ENCODE results near the gene CAPZB. TPM values are rescaled to one million over a fixed set of nuclear protein-coding genes. Genes with fewer than 3 reads are reported as not detected.

The CAPZB gene
- total RNA-seq, 1 experiment from 2014 or later, result 43.7 TPM

GRCh38 chr1:19340387-19340937 lies 144.9 kb downstream of the CAPZB start:
- DNase-seq (ENCODE audit: extremely low read depth, low read depth), result no peak

- no peak for DNase-seq (ENCODE audit: extremely low read depth, low read depth)
Observed at GRCh38 chr1:19339214-19339861, 146.0 kb downstream of the CAPZB start.

GRCh38 chr1:19338323-19338762 lies 147.0 kb downstream of the CAPZB start:
- no peak for DNase-seq (ENCODE audit: extremely low read depth, low read depth)

- no peak for DNase-seq (ENCODE audit: extremely low read depth, low read depth)
Observed at GRCh38 chr1:19337289-19337688, 148.1 kb downstream of the CAPZB start.

GRCh38 chr1:19336543-19336942 lies 148.8 kb downstream of the CAPZB start:
- DNase-seq (ENCODE audit: extremely low read depth, low read depth), result no peak

- no peak for DNase-seq (ENCODE audit: extremely low read depth, low read depth)
Observed at GRCh38 chr1:19333587-19334354, 151.6 kb downstream of the CAPZB start.

GRCh38 chr1:19332832-19333231 lies 152.5 kb downstream of the CAPZB start:
- DNase-seq (ENCODE audit: extremely low read depth, low read depth), result no peak

- no peak for DNase-seq (ENCODE audit: extremely low read depth, low read depth)
Observed at GRCh38 chr1:19331262-19331878, 154.0 kb downstream of the CAPZB start.

GRCh38 chr1:19330449-19331135 lies 154.7 kb downstream of the CAPZB start:
- no peak for DNase-seq (ENCODE audit: extremely low read depth, low read depth)

GRCh38 chr1:19329611-19330010 lies 155.7 kb downstream of the CAPZB start:
- no peak for DNase-seq (ENCODE audit: extremely low read depth, low read depth)

- no peak for DNase-seq (ENCODE audit: extremely low read depth, low read depth)
Observed at GRCh38 chr1:19329188-19329587, 156.2 kb downstream of the CAPZB start.

- DNase-seq (ENCODE audit: extremely low read depth, low read depth), result no peak
Observed at GRCh38 chr1:19328486-19328885, 156.9 kb downstream of the CAPZB start.

GRCh38 chr1:19327736-19328135 lies 157.6 kb downstream of the CAPZB start:
- DNase-seq (ENCODE audit: extremely low read depth, low read depth), result no peak

GRCh38 chr1:19327301-19327700 lies 158.0 kb downstream of the CAPZB start:
- no peak for DNase-seq (ENCODE audit: extremely low read depth, low read depth)

- DNase-seq (ENCODE audit: extremely low read depth, low read depth), result no peak
Observed at GRCh38 chr1:19326748-19327065, 158.6 kb downstream of the CAPZB start.

- DNase-seq (ENCODE audit: extremely low read depth, low read depth), result no peak
Observed at GRCh38 chr1:19325958-19326747, 159.2 kb downstream of the CAPZB start.

- DNase-seq (ENCODE audit: extremely low read depth, low read depth), result no peak
Observed at GRCh38 chr1:19325368-19325957, 159.9 kb downstream of the CAPZB start.

- DNase-seq (ENCODE audit: extremely low read depth, low read depth), result no peak
Observed at GRCh38 chr1:19324665-19324990, 160.7 kb downstream of the CAPZB start.

GRCh38 chr1:19323987-19324664 lies 161.2 kb downstream of the CAPZB start:
- DNase-seq (ENCODE audit: extremely low read depth, low read depth), result no peak

All from NCI-H460 (cell line).